T-helper 9 cell (primary cell): Measurements from ENCODE around the gene CNTN2.

Source experiments
- DNase-seq: peaks from one replicate; pipeline ENCODE4 v3.0.0-alpha.2; 2020

Gene CNTN2

GRCh38 chr1:205075642-205076155 is 32.7 kb downstream of the CNTN2 start:
- DNase-seq, result no peak

GRCh38 chr1:205076245-205076761 is 33.3 kb downstream of the CNTN2 start:
- DNase-seq, result no peak

- DNase-seq, result no peak
These were observed 34.3 kb downstream of the CNTN2 start for GRCh38 chr1:205077158-205077933.

- no peak for DNase-seq
These were observed 34.9 kb downstream of the CNTN2 start for GRCh38 chr1:205077934-205078311.

- no peak for DNase-seq
These were observed 39.4 kb downstream of the CNTN2 start for GRCh38 chr1:205082431-205082830.

GRCh38 chr1:205084360-205084759 is 41.3 kb downstream of the CNTN2 start, which contains the start of gene TMEM81:
TSS of gene TMEM81 (minus strand) at chr1:205084460. CDS start at chr1:205084320, 140 bp downstream.
- DNase-seq, result no peak

- DNase-seq, result no peak
These were observed 45.3 kb downstream of the CNTN2 start for GRCh38 chr1:205088341-205088740.

- DNase-seq, result no peak
These were observed 48.2 kb downstream of the CNTN2 start for GRCh38 chr1:205091043-205091740.

- no peak for DNase-seq
These were observed 52.4 kb downstream of the CNTN2 start for GRCh38 chr1:205095422-205095821.

- no peak for DNase-seq
These were observed 55.2 kb downstream of the CNTN2 start for GRCh38 chr1:205098242-205098641.

- no peak for DNase-seq
These were observed 59.4 kb downstream of the CNTN2 start for GRCh38 chr1:205102404-205102803.

- no peak for DNase-seq
These were observed 64.3 kb downstream of the CNTN2 start for GRCh38 chr1:205107327-205107726.

GRCh38 chr1:205108464-205108863 is 65.5 kb downstream of the CNTN2 start:
- DNase-seq, result no peak

GRCh38 chr1:205109269-205109668 is 66.3 kb downstream of the CNTN2 start:
- no peak for DNase-seq

GRCh38 chr1:205109711-205110110 is 66.7 kb downstream of the CNTN2 start:
- no peak for DNase-seq

GRCh38 chr1:205111354-205111753 is 68.3 kb downstream of the CNTN2 start:
- no peak for DNase-seq

- no peak for DNase-seq
These were observed 75.7 kb downstream of the CNTN2 start for GRCh38 chr1:205118752-205119151.

- DNase-seq, result peak; percentile 88
These were observed 78.9 kb downstream of the CNTN2 start, which contains the start of gene RBBP5 for GRCh38 chr1:205121660-205122488. TSS of gene RBBP5 (minus strand) at chr1:205121978. CDS start at chr1:205121873, 105 bp downstream.

GRCh38 chr1:205122489-205122882 is 79.5 kb downstream of the CNTN2 start:
- DNase-seq, result no peak

- DNase-seq, result no peak
These were observed 81.7 kb downstream of the CNTN2 start for GRCh38 chr1:205124726-205125125.

GRCh38 chr1:205127646-205128045 is 84.6 kb downstream of the CNTN2 start:
- DNase-seq, result no peak
